HL-60 (cell line): ENCODE measurements around the gene MPEG1.

ENCODE experiments used
- DNase-seq, 2 experiments: peaks; one replicate each; pipeline ENCODE4 v3.0.0-alpha.2; 2010 to 2020; ENCODE audit warnings: low read depth in 1 of 2, low spot score in 1 of 2
- H3K27ac ChIP-seq: fragments of 250-450 bp; sonication (Bioruptor Pico); replicated peaks from 2 replicates; pipeline ENCODE4 v1.5.1; 2020; ENCODE audit warnings: mild to moderate bottlenecking, moderate library complexity
- H3K27me3 ChIP-seq: fragments of 250-450 bp; sonication (Bioruptor Pico); 2 replicates; pipeline ENCODE4 v1.5.1; 2021; ENCODE audit warnings: mild to moderate bottlenecking, moderate library complexity; ENCODE audit not compliant: insufficient read depth, poor library complexity, severe bottlenecking
- H3K4me3 ChIP-seq: replicated peaks from 2 replicates; pipeline ENCODE4 v1.5.1; 2011; ENCODE audit warnings: mild to moderate bottlenecking, control low read depth, low read length; ENCODE audit not compliant: insufficient read depth
- CTCF ChIP-seq: IDR thresholded peaks from one replicate; pipeline ENCODE4 v1.5.1; 2011; ENCODE audit warnings: low read length, control low read depth, inconsistent platforms; ENCODE audit not compliant: insufficient read depth
- GABPA ChIP-seq: IDR thresholded peaks from 2 replicates; pipeline ENCODE4 v1.6.1; 2012; ENCODE audit warnings: low read depth
- POLR2AphosphoS5 ChIP-seq: IDR thresholded peaks from 2 replicates; pipeline ENCODE4 v1.6.1; 2012; ENCODE audit warnings: low read depth
- REST ChIP-seq: IDR thresholded peaks from 2 replicates; pipeline ENCODE4 v1.6.1; 2012; ENCODE audit warnings: low read depth; ENCODE audit not compliant: insufficient replicate concordance
- SPI1 ChIP-seq: IDR thresholded peaks from 2 replicates; pipeline ENCODE4 v1.6.1; 2012; ENCODE audit warnings: low read depth, mild to moderate bottlenecking, borderline replicate concordance

The MPEG1 gene

GRCh38 chr11:59224351-59224928 lies 11.7 kb upstream of the MPEG1 start:
- H3K27ac ChIP-seq = peak overlapping the region; percentile 70
- no peaks in the 10 kb centered on the region for H3K27me3 ChIP-seq
- no peak for TF ChIP-seq GABPA
- peak; percentile 55; the same call in 1 of the 2 replicates for TF ChIP-seq SPI1
- peak; percentile 36 to 73 for DNase-seq
- H3K4me3 ChIP-seq = no peak overlapping the region

- peak overlapping the region; percentile 70 for H3K27ac ChIP-seq
- TF ChIP-seq CTCF (no peak), SPI1 (no peak), GABPA (no peak), POLR2AphosphoS5 (no peak), REST (no peak)
These were observed 10.9 kb upstream of the MPEG1 start for GRCh38 chr11:59223611-59224010.

GRCh38 chr11:59223177-59223576 lies 10.4 kb upstream of the MPEG1 start:
- Histone ChIP-seq H3K27me3 (no peaks in the 10 kb centered on the region), H3K4me3 (no peak overlapping the region), H3K27ac (peak overlapping the region; percentile 70)
- DNase-seq = no peak
- TF ChIP-seq REST (no peak), GABPA (no peak), POLR2AphosphoS5 (no peak), SPI1 (no peak), CTCF (no peak)

More at GRCh38 chr11:59223611-59224010, 10.9 kb upstream of the MPEG1 start:
- H3K27me3 ChIP-seq = no peaks in the 10 kb centered on the region
- no peak overlapping the region for H3K4me3 ChIP-seq
- peak; percentile 47 to 65 for DNase-seq

GRCh38 chr11:59222464-59223060 lies 9.8 kb upstream of the MPEG1 start:
- Histone ChIP-seq H3K27ac (peak overlapping the region; percentile 70), H3K27me3 (no peaks in the 10 kb centered on the region), H3K4me3 (no peak overlapping the region)
- DNase-seq = peak; percentile 75 to 76
- peak; percentile 80 for TF ChIP-seq SPI1
- no peak for TF ChIP-seq GABPA
- no peak for TF ChIP-seq REST
